PFSK-1 (cell line): ENCODE measurements around the gene CAMK1D.

Experiments
- FOXP2 ChIP-seq: optimal IDR thresholded peaks from 2 replicates; pipeline ENCODE3; 2011; ENCODE audit warnings: borderline replicate concordance, control low read depth, inconsistent platforms; ENCODE audit not compliant: insufficient read depth; ENCODE audit errors: extremely low read length, extremely low read depth
- POLR2AphosphoS5 ChIP-seq: IDR thresholded peaks from 2 replicates; pipeline ENCODE4 v1.6.1; 2012; ENCODE audit warnings: low read depth, mild to moderate bottlenecking, control low read depth, low read length, moderate library complexity
- SIN3A ChIP-seq: IDR thresholded peaks from 2 replicates; pipeline ENCODE4 v1.6.1; 2012; ENCODE audit warnings: mild to moderate bottlenecking, low read length, moderate library complexity, borderline replicate concordance; ENCODE audit not compliant: insufficient read depth
- TAF1 ChIP-seq: IDR thresholded peaks from 2 replicates; pipeline ENCODE4 v1.6.1; 2012; ENCODE audit warnings: low read length, control low read depth, borderline replicate concordance; ENCODE audit not compliant: insufficient read depth
- TF ChIP-seq, protein P1 (sequence below), 2 experiments: IDR thresholded peaks; 2 replicates each; pipeline versions ENCODE4 v1.6.1 to v1.8.0; 2011 to 2012; ENCODE audit warnings: low read depth in 2 of 2, low read length in 2 of 2, control low read depth in 1 of 2, inconsistent platforms in 1 of 2, mild to moderate bottlenecking in 1 of 2, moderate library complexity in 1 of 2; ENCODE audit not compliant: insufficient read depth in 1 of 2

The CAMK1D gene

DNA sequence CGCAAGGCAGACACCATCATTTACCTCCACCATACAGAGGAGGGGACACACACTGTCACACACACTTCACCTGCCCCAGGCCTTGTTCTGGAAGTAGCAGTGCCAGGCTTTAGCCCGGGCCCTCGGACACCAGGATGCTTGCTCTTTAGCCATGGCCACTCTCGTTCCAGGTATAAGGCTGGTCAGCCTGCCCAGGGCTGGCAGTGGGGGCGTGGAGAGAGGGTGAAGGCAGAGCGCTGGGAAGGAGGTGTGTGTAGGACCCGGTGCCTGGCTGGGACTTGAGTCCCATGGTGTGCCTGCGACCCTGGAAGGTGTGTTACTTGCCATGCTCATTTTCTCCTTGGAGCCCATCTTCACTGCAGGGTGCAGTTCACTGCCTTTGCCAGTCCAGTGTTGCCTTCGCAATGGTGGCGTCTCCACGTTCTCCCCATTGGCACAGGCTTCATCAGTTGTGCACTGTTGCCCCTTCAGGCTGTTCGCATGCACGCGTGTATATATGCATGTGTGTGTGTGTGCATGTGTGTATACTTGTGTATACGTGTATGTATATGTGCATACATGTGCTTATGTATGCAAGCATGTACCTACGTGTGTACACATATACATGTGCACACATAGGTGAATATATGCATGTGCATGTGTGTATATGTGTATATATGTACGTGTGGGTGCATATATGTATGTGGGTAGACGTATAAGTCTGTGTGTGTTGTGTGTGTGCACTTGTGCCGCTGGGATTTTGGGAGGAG is 153.4 kb downstream of the CAMK1D start:
- TF ChIP-seq FOXP2, result no peak
- TF ChIP-seq POLR2AphosphoS5, result no peak
- no peak for TF ChIP-seq SIN3A
- TF ChIP-seq, protein P1, sequence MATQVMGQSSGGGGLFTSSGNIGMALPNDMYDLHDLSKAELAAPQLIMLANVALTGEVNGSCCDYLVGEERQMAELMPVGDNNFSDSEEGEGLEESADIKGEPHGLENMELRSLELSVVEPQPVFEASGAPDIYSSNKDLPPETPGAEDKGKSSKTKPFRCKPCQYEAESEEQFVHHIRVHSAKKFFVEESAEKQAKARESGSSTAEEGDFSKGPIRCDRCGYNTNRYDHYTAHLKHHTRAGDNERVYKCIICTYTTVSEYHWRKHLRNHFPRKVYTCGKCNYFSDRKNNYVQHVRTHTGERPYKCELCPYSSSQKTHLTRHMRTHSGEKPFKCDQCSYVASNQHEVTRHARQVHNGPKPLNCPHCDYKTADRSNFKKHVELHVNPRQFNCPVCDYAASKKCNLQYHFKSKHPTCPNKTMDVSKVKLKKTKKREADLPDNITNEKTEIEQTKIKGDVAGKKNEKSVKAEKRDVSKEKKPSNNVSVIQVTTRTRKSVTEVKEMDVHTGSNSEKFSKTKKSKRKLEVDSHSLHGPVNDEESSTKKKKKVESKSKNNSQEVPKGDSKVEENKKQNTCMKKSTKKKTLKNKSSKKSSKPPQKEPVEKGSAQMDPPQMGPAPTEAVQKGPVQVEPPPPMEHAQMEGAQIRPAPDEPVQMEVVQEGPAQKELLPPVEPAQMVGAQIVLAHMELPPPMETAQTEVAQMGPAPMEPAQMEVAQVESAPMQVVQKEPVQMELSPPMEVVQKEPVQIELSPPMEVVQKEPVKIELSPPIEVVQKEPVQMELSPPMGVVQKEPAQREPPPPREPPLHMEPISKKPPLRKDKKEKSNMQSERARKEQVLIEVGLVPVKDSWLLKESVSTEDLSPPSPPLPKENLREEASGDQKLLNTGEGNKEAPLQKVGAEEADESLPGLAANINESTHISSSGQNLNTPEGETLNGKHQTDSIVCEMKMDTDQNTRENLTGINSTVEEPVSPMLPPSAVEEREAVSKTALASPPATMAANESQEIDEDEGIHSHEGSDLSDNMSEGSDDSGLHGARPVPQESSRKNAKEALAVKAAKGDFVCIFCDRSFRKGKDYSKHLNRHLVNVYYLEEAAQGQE (IDR thresholded peaks at IDR 0.05; ENCODE audit: insufficient read depth in 1 of 2, low read depth in 2 of 2, low read length in 2 of 2), result no peak
- no peak for TF ChIP-seq TAF1

DNA sequence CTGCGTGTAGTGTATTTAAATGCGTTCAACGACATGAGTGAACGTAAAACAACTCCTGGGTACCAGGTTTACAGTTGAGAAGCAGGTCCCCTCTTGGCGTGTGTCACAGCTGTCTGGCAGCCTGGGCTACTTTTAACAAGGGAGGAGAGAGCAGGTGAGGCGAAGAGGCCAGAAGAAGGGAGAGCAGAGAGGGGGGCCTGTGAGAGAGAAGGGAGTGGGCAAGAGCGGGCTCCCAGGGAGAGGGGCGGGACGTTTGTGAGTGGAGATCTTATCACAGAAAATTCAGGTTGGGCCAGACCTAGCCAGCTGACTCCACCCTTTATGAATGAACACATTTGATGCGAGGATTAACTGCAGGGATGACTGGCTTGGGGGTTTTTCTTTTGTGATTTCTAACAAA is 154.0 kb downstream of the CAMK1D start:
- TF ChIP-seq FOXP2, result no peak
- no peak for TF ChIP-seq POLR2AphosphoS5
- TF ChIP-seq, protein P1 (IDR thresholded peaks at IDR 0.05; ENCODE audit: insufficient read depth in 1 of 2, low read depth in 2 of 2, low read length in 2 of 2), result no peak
- TF ChIP-seq SIN3A, result no peak
- TF ChIP-seq TAF1, result no peak

DNA sequence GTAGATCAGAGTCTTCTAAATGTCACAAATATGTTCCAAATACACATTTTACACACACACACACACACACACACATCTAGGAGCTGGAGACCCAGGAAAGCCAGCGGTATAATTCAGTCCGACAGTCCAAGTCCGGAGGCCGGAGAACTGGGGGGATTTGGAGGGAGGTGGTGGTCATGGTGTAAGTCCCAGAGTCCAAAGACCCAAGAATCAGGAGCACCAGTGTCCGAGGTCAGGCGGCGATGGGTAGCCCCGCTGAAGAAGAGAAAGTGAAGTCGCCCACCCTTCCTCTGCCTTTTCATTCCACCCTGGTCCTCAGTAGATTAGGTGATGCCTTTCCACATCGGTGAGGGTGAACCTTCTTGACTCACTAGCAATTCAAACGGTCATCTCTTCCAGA is 154.8 kb downstream of the CAMK1D start:
- TF ChIP-seq, protein P1 (IDR thresholded peaks at IDR 0.05; ENCODE audit: insufficient read depth in 1 of 2, low read depth in 2 of 2, low read length in 2 of 2), result no peak

DNA sequence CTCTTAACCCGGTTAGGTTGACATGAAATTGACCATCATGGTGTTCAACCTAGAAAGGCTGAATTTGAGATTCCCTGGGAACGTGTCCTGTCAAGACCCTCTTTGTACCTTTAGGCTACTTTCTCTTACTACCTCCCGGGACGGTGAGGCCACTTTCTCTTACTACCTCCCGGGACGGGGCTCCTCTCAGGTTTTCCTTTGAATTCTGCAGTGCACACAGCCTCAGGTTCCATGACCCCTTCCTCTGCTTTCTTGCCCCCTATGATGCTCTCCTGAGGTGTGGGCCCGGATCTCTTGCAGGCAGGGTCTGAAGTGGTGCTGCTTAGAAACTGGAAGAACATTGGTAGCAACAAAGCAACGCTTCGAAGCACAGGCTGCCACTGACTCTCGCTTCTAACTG is 155.3 kb downstream of the CAMK1D start:
- TF ChIP-seq TAF1, result no peak
- no peak for TF ChIP-seq SIN3A
- no peak for TF ChIP-seq FOXP2

DNA sequence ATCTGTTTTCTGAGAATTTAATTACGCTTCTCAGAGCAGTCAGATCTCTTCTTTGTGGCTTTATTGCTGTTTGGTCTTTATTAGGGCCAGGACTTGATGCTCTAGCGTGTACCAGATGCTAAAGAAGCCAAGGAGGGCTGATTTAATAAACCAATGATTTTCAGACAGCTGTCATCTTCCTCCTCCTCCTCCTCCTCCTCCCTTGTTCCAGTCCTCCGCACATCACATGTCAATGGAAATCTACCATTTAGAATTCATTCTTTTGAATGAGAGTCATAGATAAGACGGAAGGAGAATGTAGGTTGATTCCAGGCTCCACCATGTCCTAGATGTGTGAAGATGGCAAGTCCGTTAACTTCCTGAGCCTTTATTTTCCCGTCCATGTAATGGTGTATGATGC is 156.3 kb downstream of the CAMK1D start:
- TF ChIP-seq, protein P1 (IDR thresholded peaks at IDR 0.05; ENCODE audit: insufficient read depth in 1 of 2, low read depth in 2 of 2, low read length in 2 of 2), result no peak
- TF ChIP-seq TAF1 (no peak), SIN3A (no peak), FOXP2 (no peak), POLR2AphosphoS5 (no peak)
